ENCODE data around the gene PROCA1. TPM values are rescaled to one million over a fixed set of nuclear protein-coding genes. Genes with fewer than 3 reads are reported as not detected.

Gene PROCA1
- total RNA-seq, 1 donor from 2014 or later: 3.4 TPM

DNA sequence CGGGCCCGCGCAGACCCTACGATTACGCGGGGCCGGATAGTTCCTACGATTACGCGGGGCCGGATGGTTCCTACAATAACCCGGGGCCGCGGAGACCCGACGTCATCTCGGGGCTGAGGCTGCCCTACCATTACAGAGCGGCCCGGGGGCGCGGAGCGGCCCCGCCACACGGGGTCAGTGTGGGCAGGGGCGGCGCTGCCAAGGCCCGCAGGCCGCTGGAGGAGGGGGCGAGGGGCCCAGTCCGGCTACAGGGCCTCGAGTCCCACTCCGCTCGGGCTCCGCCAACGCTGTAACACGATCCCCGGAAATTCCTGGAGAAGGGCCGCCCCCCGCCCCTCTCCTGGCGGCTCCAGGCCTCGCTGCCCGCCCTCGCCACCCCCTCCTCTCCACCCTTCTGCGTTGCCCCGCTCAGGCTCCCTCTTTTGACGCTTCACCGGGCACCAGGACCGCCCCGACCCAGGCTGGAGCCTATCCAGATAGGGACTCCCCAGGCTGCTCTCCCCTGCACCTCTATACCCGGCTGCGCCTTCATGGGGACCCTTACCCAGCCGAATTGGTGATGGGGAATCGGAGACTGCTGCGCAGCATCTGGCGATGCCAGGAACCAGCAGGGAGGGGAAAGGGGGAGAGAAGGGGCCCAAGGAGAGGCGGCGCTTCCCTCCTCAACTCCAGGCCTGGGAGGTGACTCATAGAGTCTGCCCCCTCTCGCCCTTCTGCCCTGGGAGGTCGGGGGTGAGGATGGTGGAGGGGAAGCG is 6.1 kb upstream of the PROCA1 start, which contains the start of gene RAB34:
Gene RAB34, minus strand, starts transcription at position 291 of the 755 bp plus-strand sequence. CDS start 602 bp downstream, outside the sequence.
- FAIRE-seq: no peak
- no peaks in the 10 kb centered on the region for H3K9me3 ChIP-seq (ENCODE audit: insufficient read depth, low read depth, low read length)
- H3K79me2 ChIP-seq (ENCODE audit: insufficient read depth, low read length): peaks cover 65% of the 10 kb centered on the region
- peaks cover 41% of the 10 kb centered on the region for H3K4me1 ChIP-seq (ENCODE audit: insufficient read depth, low read length)
- Mint-ChIP-seq H3K9me3 (ENCODE audit: unreplicated experiment) (no peaks in the 10 kb centered on the region), H3K36me3 (ENCODE audit: low read depth, unreplicated experiment) (peaks cover 29% of the 10 kb centered on the region), H3K4me1 (ENCODE audit: low read depth, unreplicated experiment) (peaks cover 25% of the 10 kb centered on the region), H3K27ac (ENCODE audit: unreplicated experiment) (peak within 1 kb of the TSS; percentile 95), H3K4me3 (ENCODE audit: unreplicated experiment) (peak within 1 kb of the TSS; percentile 89), H3K27me3 (ENCODE audit: low read depth, unreplicated experiment) (no peaks in the 10 kb centered on the region)
- peaks cover 31% of the 10 kb centered on the region for H3K36me3 ChIP-seq (ENCODE audit: insufficient read depth, low read length)
- DNase-seq (ENCODE audit: low read depth): peak; percentile 82
- peak within 1 kb of the TSS; percentile 87 for H3K27ac ChIP-seq (ENCODE audit: low read depth, low read length)
- H2AFZ ChIP-seq (ENCODE audit: low read depth, low read length): peak within 1 kb of the TSS; percentile 28
- peaks cover 62% of the 10 kb centered on the region for H4K20me1 ChIP-seq (ENCODE audit: insufficient read depth, low read length)
- TF ChIP-seq CTCF (IDR thresholded peaks at IDR 0.05; ENCODE audit: insufficient read depth, low read depth, low read length) (no peak), EZH2 (IDR thresholded peaks at IDR 0.05; ENCODE audit: insufficient read depth, low read length) (no peak)
- peak within 1 kb of the TSS; percentile 93 for H3K4me2 ChIP-seq (ENCODE audit: low read length)
- peak within 1 kb of the TSS; percentile 92 for H3K9ac ChIP-seq (ENCODE audit: low read length)
- H3K27me3 ChIP-seq (ENCODE audit: insufficient read depth, low read length): no peaks in the 10 kb centered on the region
- H3K4me3 ChIP-seq (ENCODE audit: insufficient read depth, low read depth, low read length): peak within 1 kb of the TSS; percentile 83

GRCh38 chr17:28716740-28717577 is 5.3 kb upstream of the PROCA1 start:
- no peaks in the 10 kb centered on the region for H3K27me3 Mint-ChIP-seq (ENCODE audit: low read depth, unreplicated experiment)
- H3K4me1 ChIP-seq (ENCODE audit: insufficient read depth, low read length): peaks cover 37% of the 10 kb centered on the region
- H2AFZ ChIP-seq (ENCODE audit: low read depth, low read length): peak overlapping the region; percentile 28
- H3K27me3 ChIP-seq (ENCODE audit: insufficient read depth, low read length): no peaks in the 10 kb centered on the region
- H3K4me2 ChIP-seq (ENCODE audit: low read length): peak overlapping the region; percentile 93
- peaks cover 59% of the 10 kb centered on the region for H4K20me1 ChIP-seq (ENCODE audit: insufficient read depth, low read length)
- no peaks in the 10 kb centered on the region for H3K9me3 Mint-ChIP-seq (ENCODE audit: unreplicated experiment)
- peak overlapping the region; percentile 84 for H3K27ac Mint-ChIP-seq (ENCODE audit: unreplicated experiment)
- TF ChIP-seq EZH2 (IDR thresholded peaks at IDR 0.05; ENCODE audit: insufficient read depth, low read length): no peak
- TF ChIP-seq CTCF (IDR thresholded peaks at IDR 0.05; ENCODE audit: insufficient read depth, low read depth, low read length): no peak
- H3K36me3 Mint-ChIP-seq (ENCODE audit: low read depth, unreplicated experiment): peaks cover 30% of the 10 kb centered on the region
- H3K9ac ChIP-seq (ENCODE audit: low read length): peak overlapping the region; percentile 92
- H3K4me3 Mint-ChIP-seq (ENCODE audit: unreplicated experiment): peak overlapping the region; percentile 85
- H3K9me3 ChIP-seq (ENCODE audit: insufficient read depth, low read depth, low read length): no peaks in the 10 kb centered on the region
- peak overlapping the region; percentile 87 for H3K27ac ChIP-seq (ENCODE audit: low read depth, low read length)
- H3K4me3 ChIP-seq (ENCODE audit: insufficient read depth, low read depth, low read length): peak overlapping the region; percentile 83
- DNase-seq (ENCODE audit: low read depth) (peak; percentile 10), FAIRE-seq (no peak)
- H3K36me3 ChIP-seq (ENCODE audit: insufficient read depth, low read length): peaks cover 25% of the 10 kb centered on the region
- peaks cover 23% of the 10 kb centered on the region for H3K4me1 Mint-ChIP-seq (ENCODE audit: low read depth, unreplicated experiment)
- H3K79me2 ChIP-seq (ENCODE audit: insufficient read depth, low read length): peaks cover 57% of the 10 kb centered on the region
